GM23338 (cell line): ENCODE results near the gene ADAMTS19. TPM values are rescaled to one million over a fixed set of nuclear protein-coding genes. Genes with fewer than 3 reads are reported as not detected.

ENCODE experiments used
- ATAC-seq: fragments of 200-7000 bp; cut with Tn5 transposase; 3 replicates; pipeline ENCODE4 v1.9.1; 2020
- DNase-seq: peaks from one replicate; pipeline ENCODE4 v3.0.0-alpha.2; 2015; ENCODE audit warnings: low spot score
- H2AFZ ChIP-seq: fragments of 200-600 bp; sonication (generic); 2 replicates; pipeline ENCODE4 v1.8.0; 2016; ENCODE audit warnings: antibody characterized with exemption, mild to moderate bottlenecking, moderate library complexity
- H3F3A ChIP-seq: fragments of 200-600 bp; sonication (generic); replicated peaks from 2 replicates; pipeline ENCODE4 v1.8.0; 2017; ENCODE audit warnings: antibody characterized with exemption, mixed run types, low read depth
- H3K27ac ChIP-seq: fragments of 200-600 bp; sonication (generic); 2 replicates; pipeline ENCODE4 v1.6.1; 2016; ENCODE audit warnings: low read depth
- H3K27me3 ChIP-seq: fragments of 200-600 bp; sonication (generic); 2 replicates; pipeline ENCODE4 v1.8.0; 2016; ENCODE audit warnings: mild to moderate bottlenecking, mixed run types, moderate library complexity; ENCODE audit not compliant: insufficient read depth
- H3K36me3 ChIP-seq: fragments of 200-600 bp; sonication (generic); 2 replicates; pipeline ENCODE4 v1.8.0; 2016; ENCODE audit warnings: mild to moderate bottlenecking; ENCODE audit not compliant: insufficient read depth
- H3K4me1 ChIP-seq: fragments of 200-600 bp; sonication (generic); 2 replicates; pipeline ENCODE4 v1.8.0; 2016; ENCODE audit warnings: mild to moderate bottlenecking, moderate library complexity; ENCODE audit not compliant: insufficient read depth
- H3K4me2 ChIP-seq: fragments of 200-600 bp; sonication (generic); 2 replicates; pipeline ENCODE4 v1.7.1; 2017; ENCODE audit warnings: mixed run types
- H3K4me3 ChIP-seq: fragments of 200-600 bp; sonication (generic); 2 replicates; pipeline ENCODE4 v1.6.1; 2016; ENCODE audit warnings: mixed run types
- H3K79me2 ChIP-seq: fragments of 200-600 bp; sonication (generic); replicated peaks from 2 replicates; pipeline ENCODE4 v1.8.0; 2017; ENCODE audit warnings: mild to moderate bottlenecking; ENCODE audit not compliant: insufficient read depth
- H3K9me2 ChIP-seq: fragments of 200-600 bp; sonication (generic); 2 replicates; pipeline ENCODE4 v1.8.0; 2017; ENCODE audit not compliant: insufficient read depth
- H4K20me1 ChIP-seq: fragments of 200-600 bp; sonication (generic); replicated peaks from 2 replicates; pipeline ENCODE4 v1.8.0; 2017; ENCODE audit warnings: mild to moderate bottlenecking; ENCODE audit not compliant: insufficient read depth
- H3K27ac Mint-ChIP-seq: 2 replicates; pipeline ENCODE4 v1.8.0; 2020; ENCODE audit warnings: inconsistent platforms, mild to moderate bottlenecking, moderate library complexity, mixed read lengths
- H3K27me3 Mint-ChIP-seq: 3 replicates; pipeline ENCODE4 v1.8.0; 2022; ENCODE audit warnings: low read depth, mild to moderate bottlenecking, moderate library complexity, mixed read lengths, inconsistent platforms; ENCODE audit not compliant: insufficient read depth, poor library complexity
- H3K36me3 Mint-ChIP-seq: 3 replicates; pipeline ENCODE4 v1.8.0; 2021; ENCODE audit warnings: low read depth, mild to moderate bottlenecking, inconsistent platforms, moderate library complexity, mixed read lengths
- H3K4me1 Mint-ChIP-seq: 3 replicates; pipeline ENCODE4 v1.8.0; 2020; ENCODE audit warnings: mild to moderate bottlenecking, inconsistent platforms, mixed read lengths
- H3K4me3 Mint-ChIP-seq: 3 replicates; pipeline ENCODE4 v1.8.0; 2021; ENCODE audit warnings: moderate library complexity, mild to moderate bottlenecking, inconsistent platforms, mixed read lengths
- H3K9me3 Mint-ChIP-seq: 3 replicates; pipeline ENCODE4 v1.8.0; 2020; ENCODE audit warnings: moderate library complexity, mild to moderate bottlenecking, inconsistent platforms, mixed read lengths
- CREB1 ChIP-seq: fragments of 250-450 bp; sonication (Bioruptor Pico); IDR thresholded peaks from 2 replicates; pipeline ENCODE4 v1.5.0; 2020; ENCODE audit warnings: low read depth, mild to moderate bottlenecking, moderate library complexity
- CTCF ChIP-seq, 2 experiments: fragments of 200-600 bp in 1 of 2; sonication (generic) in 1 of 2; conservative IDR thresholded peaks; 2 replicates each; pipeline versions ENCODE4 v1.5.1 to v1.6.1; 2016 to 2017; ENCODE audit warnings: antibody characterized with exemption in 2 of 2, low read depth in 2 of 2, mild to moderate bottlenecking in 2 of 2, moderate library complexity in 1 of 2
- ETS1 ChIP-seq: IDR thresholded peaks from 2 replicates; pipeline ENCODE4 v1.6.1; 2016; ENCODE audit warnings: antibody characterized with exemption
- EZH2 ChIP-seq: fragments of 200-600 bp; sonication (generic); IDR thresholded peaks from one replicate; pipeline ENCODE4 v1.8.0; 2017; ENCODE audit warnings: antibody characterized with exemption, mild to moderate bottlenecking, low read depth; ENCODE audit not compliant: unreplicated experiment
- EZH2phosphoT487 ChIP-seq: fragments of 200-600 bp; sonication (generic); IDR thresholded peaks from one replicate; pipeline ENCODE4 v1.8.1; 2018; ENCODE audit warnings: antibody characterized with exemption; ENCODE audit not compliant: unreplicated experiment
- JUNB ChIP-seq: IDR thresholded peaks from one replicate; pipeline ENCODE4 v1.6.1; 2016; ENCODE audit warnings: antibody characterized with exemption; ENCODE audit not compliant: unreplicated experiment
- NANOG ChIP-seq: IDR thresholded peaks from 2 replicates; pipeline ENCODE4 v1.6.1; 2016; ENCODE audit warnings: antibody characterized with exemption, borderline replicate concordance
- POLR2AphosphoS5 ChIP-seq: IDR thresholded peaks from 2 replicates; pipeline ENCODE4 v1.6.1; 2016; ENCODE audit warnings: antibody characterized with exemption, low read depth
- REST ChIP-seq: IDR thresholded peaks from one replicate; pipeline ENCODE4 v1.6.1; 2018; ENCODE audit warnings: antibody characterized with exemption; ENCODE audit not compliant: unreplicated experiment
- STAT1 ChIP-seq: IDR thresholded peaks from one replicate; pipeline ENCODE4 v1.6.1; 2016; ENCODE audit warnings: antibody characterized with exemption; ENCODE audit not compliant: unreplicated experiment
- ZNF114 ChIP-seq: fragments of 250-450 bp; sonication (Bioruptor Pico); IDR thresholded peaks from 2 replicates; pipeline ENCODE4 v1.5.0; 2020; ENCODE audit warnings: mild to moderate bottlenecking, moderate library complexity
- ZNF331 ChIP-seq: fragments of 250-450 bp; sonication (Bioruptor Pico); IDR thresholded peaks from 2 replicates; pipeline ENCODE4 v1.5.0; 2020; ENCODE audit warnings: low read depth, mild to moderate bottlenecking, moderate library complexity
- polyA plus RNA-seq: library from polyadenylated mRNA; unstranded; fragments of >200 nt; fragmentation: Nextera tagmentation; extraction: Ambion mirVana; gene quantifications from 2 replicates; pipeline ENCODE4 v1.2.1, GENCODE V29; 2016
- total RNA-seq: library from RNA; depleted of rRNA; stranded (reverse); fragments of >200 nt; shearing (Covaris generic); gene quantifications from 2 replicates; pipeline ENCODE4 v1.2.3, GENCODE V29; 2014
- TF ChIP-seq, protein P1 (sequence below): fragments of 250-450 bp; sonication (Bioruptor Pico); IDR thresholded peaks from 2 replicates; pipeline ENCODE4 v1.5.0; 2020; ENCODE audit warnings: mild to moderate bottlenecking, moderate library complexity

Gene ADAMTS19
- total and polyA plus RNA-seq, 2 experiments from 2014 or later, result 6.0 to 27.4 TPM

GRCh38 chr5:129653057-129653375 is 192.9 kb downstream of the ADAMTS19 start:
- H3K9me3 Mint-ChIP-seq, result no peaks in the 10 kb centered on the region
- ATAC-seq, result no peak
- Histone ChIP-seq H3K4me1 (peaks cover 5% of the 10 kb centered on the region; the same call in 1 of the 2 replicates), H3K79me2 (no peaks in the 10 kb centered on the region), H3K27ac (no peak overlapping the region), H3K36me3 (peaks cover 2% of the 10 kb centered on the region; the same call in 1 of the 2 replicates), H3K9me2 (no peaks in the 10 kb centered on the region), H3F3A (no peaks in the 10 kb centered on the region), H4K20me1 (no peaks in the 10 kb centered on the region), H3K27me3 (no peaks in the 10 kb centered on the region), H3K4me2 (no peak overlapping the region), H2AFZ (no peak overlapping the region), H3K4me3 (no peak overlapping the region)
- H3K27me3 Mint-ChIP-seq, result no peaks in the 10 kb centered on the region
- no peak overlapping the region for H3K27ac Mint-ChIP-seq
- no peak overlapping the region for H3K4me3 Mint-ChIP-seq
- no peak for DNase-seq
- TF ChIP-seq CTCF (conservative IDR thresholded peaks at IDR 0.05; ENCODE audit: low read depth in 2 of 2), result no peak
- TF ChIP-seq REST, result no peak
- TF ChIP-seq, protein P1, sequence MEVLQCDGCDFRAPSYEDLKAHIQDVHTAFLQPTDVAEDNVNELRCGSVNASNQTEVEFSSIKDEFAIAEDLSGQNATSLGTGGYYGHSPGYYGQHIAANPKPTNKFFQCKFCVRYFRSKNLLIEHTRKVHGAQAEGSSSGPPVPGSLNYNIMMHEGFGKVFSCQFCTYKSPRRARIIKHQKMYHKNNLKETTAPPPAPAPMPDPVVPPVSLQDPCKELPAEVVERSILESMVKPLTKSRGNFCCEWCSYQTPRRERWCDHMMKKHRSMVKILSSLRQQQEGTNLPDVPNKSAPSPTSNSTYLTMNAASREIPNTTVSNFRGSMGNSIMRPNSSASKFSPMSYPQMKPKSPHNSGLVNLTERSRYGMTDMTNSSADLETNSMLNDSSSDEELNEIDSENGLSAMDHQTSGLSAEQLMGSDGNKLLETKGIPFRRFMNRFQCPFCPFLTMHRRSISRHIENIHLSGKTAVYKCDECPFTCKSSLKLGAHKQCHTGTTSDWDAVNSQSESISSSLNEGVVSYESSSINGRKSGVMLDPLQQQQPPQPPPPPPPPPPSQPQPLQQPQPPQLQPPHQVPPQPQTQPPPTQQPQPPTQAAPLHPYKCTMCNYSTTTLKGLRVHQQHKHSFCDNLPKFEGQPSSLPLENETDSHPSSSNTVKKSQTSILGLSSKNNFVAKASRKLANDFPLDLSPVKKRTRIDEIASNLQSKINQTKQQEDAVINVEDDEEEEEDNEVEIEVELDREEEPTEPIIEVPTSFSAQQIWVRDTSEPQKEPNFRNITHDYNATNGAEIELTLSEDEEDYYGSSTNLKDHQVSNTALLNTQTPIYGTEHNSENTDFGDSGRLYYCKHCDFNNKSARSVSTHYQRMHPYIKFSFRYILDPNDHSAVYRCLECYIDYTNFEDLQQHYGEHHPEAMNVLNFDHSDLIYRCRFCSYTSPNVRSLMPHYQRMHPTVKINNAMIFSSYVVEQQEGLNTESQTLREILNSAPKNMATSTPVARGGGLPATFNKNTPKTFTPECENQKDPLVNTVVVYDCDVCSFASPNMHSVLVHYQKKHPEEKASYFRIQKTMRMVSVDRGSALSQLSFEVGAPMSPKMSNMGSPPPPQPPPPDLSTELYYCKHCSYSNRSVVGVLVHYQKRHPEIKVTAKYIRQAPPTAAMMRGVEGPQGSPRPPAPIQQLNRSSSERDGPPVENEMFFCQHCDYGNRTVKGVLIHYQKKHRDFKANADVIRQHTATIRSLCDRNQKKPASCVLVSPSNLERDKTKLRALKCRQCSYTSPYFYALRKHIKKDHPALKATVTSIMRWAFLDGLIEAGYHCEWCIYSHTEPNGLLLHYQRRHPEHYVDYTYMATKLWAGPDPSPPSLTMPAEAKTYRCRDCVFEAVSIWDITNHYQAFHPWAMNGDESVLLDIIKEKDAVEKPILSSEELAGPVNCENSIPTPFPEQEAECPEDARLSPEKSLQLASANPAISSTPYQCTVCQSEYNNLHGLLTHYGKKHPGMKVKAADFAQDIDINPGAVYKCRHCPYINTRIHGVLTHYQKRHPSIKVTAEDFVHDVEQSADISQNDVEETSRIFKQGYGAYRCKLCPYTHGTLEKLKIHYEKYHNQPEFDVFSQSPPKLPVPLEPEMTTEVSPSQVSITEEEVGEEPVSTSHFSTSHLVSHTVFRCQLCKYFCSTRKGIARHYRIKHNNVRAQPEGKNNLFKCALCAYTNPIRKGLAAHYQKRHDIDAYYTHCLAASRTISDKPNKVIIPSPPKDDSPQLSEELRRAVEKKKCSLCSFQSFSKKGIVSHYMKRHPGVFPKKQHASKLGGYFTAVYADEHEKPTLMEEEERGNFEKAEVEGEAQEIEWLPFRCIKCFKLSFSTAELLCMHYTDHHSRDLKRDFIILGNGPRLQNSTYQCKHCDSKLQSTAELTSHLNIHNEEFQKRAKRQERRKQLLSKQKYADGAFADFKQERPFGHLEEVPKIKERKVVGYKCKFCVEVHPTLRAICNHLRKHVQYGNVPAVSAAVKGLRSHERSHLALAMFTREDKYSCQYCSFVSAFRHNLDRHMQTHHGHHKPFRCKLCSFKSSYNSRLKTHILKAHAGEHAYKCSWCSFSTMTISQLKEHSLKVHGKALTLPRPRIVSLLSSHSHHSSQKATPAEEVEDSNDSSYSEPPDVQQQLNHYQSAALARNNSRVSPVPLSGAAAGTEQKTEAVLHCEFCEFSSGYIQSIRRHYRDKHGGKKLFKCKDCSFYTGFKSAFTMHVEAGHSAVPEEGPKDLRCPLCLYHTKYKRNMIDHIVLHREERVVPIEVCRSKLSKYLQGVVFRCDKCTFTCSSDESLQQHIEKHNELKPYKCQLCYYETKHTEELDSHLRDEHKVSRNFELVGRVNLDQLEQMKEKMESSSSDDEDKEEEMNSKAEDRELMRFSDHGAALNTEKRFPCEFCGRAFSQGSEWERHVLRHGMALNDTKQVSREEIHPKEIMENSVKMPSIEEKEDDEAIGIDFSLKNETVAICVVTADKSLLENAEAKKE (CRISPR knock-in tag), result no peak
- no peak for TF ChIP-seq EZH2phosphoT487
- no peak for TF ChIP-seq NANOG
- no peak for TF ChIP-seq ETS1
- no peak for TF ChIP-seq EZH2
- no peak for TF ChIP-seq POLR2AphosphoS5
- no peak for TF ChIP-seq ZNF114 (CRISPR knock-in tag)
- no peak for TF ChIP-seq STAT1
- no peak for TF ChIP-seq ZNF331 (CRISPR knock-in tag)
- no peak for TF ChIP-seq CREB1 (CRISPR knock-in tag)
- no peak for TF ChIP-seq JUNB
- peaks cover 13% of the 10 kb centered on the region; the same call in 2 of the 3 replicates for H3K36me3 Mint-ChIP-seq
- H3K4me1 Mint-ChIP-seq, result peaks cover 4% of the 10 kb centered on the region; the same call in 2 of the 3 replicates
